ENCODE results near the gene RBBP4. TPM values are rescaled to one million over a fixed set of nuclear protein-coding genes. Genes with fewer than 3 reads are reported as not detected.
A peak's percentile ranks its signal among the peaks of the same experiment; 100 is the strongest.

RBBP4 gene
- total RNA-seq, 1 donor from 2014 or later: 253 TPM

GRCh38 chr1:32719681-32720275 is 68.8 kb downstream of the RBBP4 start:
- DNase-seq (ENCODE audit: low read depth): no peak

- DNase-seq (ENCODE audit: low read depth): peak; percentile 79
Measured at GRCh38 chr1:32724678-32725614, 73.9 kb downstream of the RBBP4 start.

DNA sequence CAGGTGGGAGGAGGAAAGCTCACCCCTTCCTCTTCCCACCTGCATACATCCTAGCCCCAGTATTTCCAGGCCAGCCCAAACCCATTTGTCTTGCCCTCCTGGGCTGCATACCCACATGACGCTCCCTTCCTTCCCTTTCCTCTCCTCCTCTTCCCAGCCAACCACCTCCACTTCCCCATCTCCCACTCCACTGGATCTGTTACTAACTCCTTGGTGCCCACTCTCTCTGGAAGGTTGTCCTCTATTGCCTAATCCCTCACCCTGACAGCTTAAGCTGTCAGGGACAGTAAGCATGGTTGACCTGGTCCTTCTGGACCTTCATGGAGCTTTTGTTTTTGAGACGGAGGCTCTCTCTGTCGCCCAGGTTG is 74.6 kb downstream of the RBBP4 start:
- DNase-seq (ENCODE audit: low read depth): no peak

GRCh38 chr1:32727876-32728275 is 76.9 kb downstream of the RBBP4 start:
- DNase-seq (ENCODE audit: low read depth): no peak

DNA sequence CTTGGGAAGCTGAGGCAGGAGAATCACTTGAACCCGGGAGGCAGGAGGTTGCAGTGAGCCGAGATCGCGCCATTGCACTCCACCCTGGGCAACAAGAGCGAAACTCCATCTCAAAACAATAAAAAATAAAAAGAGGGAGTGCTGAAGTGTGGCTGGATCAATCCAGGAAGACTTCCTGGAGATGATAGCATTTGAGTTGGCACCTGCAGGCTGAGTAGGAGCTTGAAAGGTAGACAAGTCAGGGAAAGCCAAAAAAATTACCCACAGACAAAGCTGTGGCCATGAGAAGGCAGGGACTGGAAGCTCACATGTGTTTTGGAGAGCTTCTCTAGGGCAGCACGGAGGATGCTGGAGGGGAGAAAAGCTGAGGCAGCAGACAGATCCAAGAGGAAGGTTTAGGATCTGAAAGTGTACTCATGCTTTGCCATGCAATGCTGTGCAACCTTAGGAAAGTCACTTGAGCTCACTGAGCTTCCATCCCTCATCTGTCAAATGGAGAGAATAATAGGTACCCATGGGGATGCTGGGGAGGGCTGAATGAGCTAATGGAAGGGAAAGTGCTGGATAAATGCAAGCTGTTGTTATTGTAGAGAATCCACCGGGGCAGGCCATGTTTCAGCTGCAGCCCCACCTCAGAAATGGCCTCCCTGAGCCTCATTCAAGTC is 77.5 kb downstream of the RBBP4 start:
- no peak for DNase-seq (ENCODE audit: low read depth)

DNA sequence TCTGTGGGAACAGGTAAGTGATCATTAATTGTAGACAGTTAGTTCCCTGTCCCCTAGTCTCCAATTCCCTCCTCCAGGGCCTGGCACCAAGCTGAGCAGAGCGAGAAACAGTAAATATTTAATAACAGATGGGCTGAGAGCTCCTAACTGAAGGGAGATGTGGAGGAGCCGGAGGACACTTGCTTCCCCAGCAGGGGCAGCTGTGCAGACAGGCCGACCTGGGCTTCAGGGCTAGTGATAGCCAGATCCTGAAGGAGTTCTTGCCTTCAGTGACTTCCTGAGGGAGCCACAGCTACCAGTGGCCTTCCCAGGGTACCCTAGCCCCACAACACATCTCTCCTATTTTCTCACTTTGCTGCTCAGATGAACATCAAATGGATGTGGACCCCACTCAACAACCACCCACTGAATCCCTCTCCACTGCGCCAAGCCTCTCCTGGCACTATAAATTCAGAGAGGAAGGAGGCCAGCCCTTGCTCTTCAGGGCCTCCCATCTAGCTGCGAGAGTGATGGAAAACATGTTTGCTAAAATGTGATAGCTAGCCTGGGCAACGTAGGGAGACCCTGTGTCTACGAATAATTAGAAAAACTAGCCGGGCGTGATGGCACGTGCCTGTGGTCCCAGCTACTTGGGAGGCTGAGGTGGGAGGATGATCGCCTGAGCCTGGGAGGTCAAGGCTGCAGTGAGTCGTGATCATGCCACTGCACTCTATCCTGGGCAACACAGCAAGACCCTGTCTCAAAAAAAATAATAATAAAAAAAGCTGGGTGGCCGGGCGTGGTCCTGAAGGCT is 78.4 kb downstream of the RBBP4 start:
- no peak for DNase-seq (ENCODE audit: low read depth)

- DNase-seq (ENCODE audit: low read depth): no peak
Measured at GRCh38 chr1:32733582-32734321, 82.7 kb downstream of the RBBP4 start.

Other genes with a start within 250 kb of the RBBP4 start
- gene ZBTB8B, start 186.1 kb upstream of the RBBP4 start, total RNA-seq: under 0.01 TPM in 1 of 2 replicates, not detected in the other
- 7.3 and 8.9 TPM in 2 replicates for gene ZBTB8A, start 111.8 kb upstream of the RBBP4 start, total RNA-seq
- 50.9 and 51.1 TPM in 2 replicates for gene ZBTB8OS, start 658 bp upstream of the RBBP4 start, total RNA-seq
- 53.7 and 68.7 TPM in 2 replicates for gene SYNC, start 51.6 kb downstream of the RBBP4 start, total RNA-seq
- 94.7 and 105 TPM in 2 replicates for gene YARS1, start 166.2 kb downstream of the RBBP4 start, total RNA-seq
- 44.8 and 62.9 TPM in 2 replicates for gene S100PBP, start 166.4 kb downstream of the RBBP4 start, total RNA-seq
- 0.70 TPM in 1 of 2 replicates, not detected in the other for gene FNDC5, start 219.7 kb downstream of the RBBP4 start, total RNA-seq
- 0.05 TPM in 1 of 2 replicates, not detected in the other for gene HPCA, start 235.3 kb downstream of the RBBP4 start, total RNA-seq

All from renal cortical epithelial cell (primary cell).